Measurements from ENCODE around the gene SLC17A4. TPM values are rescaled to one million over a fixed set of nuclear protein-coding genes. Genes with fewer than 3 reads are reported as not detected.

SLC17A4 gene
- total RNA-seq, 1 experiment from 2014 or later: not detected

DNA sequence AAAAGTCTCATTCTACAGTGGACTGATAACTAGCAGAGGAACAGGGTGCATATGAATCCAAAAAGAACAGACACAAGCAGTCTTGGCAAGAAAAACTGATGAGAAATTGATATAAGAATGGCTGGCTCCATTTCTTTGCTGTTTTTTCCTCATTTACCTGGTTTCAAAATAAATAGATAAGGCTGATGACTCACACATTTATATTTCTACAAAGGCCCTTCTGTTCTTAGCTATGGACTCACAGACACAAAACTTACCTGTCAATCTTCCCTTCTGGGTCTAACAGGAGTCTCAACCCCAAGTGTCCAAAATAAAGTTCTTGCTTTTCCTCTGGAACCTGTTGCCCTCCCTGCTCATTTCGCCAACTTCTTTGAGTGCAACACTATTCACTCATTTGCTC, 941 bp downstream of the SLC17A4 start:
- ChIA-PET CTCF (no interaction called here), POLR2A (no interaction called here)
- in situ Hi-C loops (cut with HindIII; ENCODE audit: low pct_unique_long_range_greater_than_20kb, low sequenced_read_pairs): no loop called here
- H3K27me3 ChIP-seq (ENCODE audit: control insufficient read depth, insufficient read depth, low read length): no peaks in the 10 kb centered on the region; the same call in 1 of the 2 replicates
- BruUV-seq (replicated peaks): no TSS peak
- no peaks in the 10 kb centered on the region for H3K9me3 ChIP-seq (ENCODE audit: control insufficient read depth, insufficient read depth, low read depth, low read length)
- no peak overlapping the region for H3K27ac ChIP-seq (ENCODE audit: low read length)
- no peaks in the 10 kb centered on the region for H3K36me3 ChIP-seq (ENCODE audit: control insufficient read depth, insufficient read depth, low read length)
- no peak overlapping the region for H3K4me3 ChIP-seq (ENCODE audit: low read depth in 2 of 2, low read length in 2 of 2)
- intact Hi-C loops (cut with micrococcal nuclease; ENCODE audit: unreplicated experiment): no loop called here
- DNase-seq (ENCODE audit: low read depth, low spot score): no peak
- no peak for ATAC-seq
- TF ChIP-seq TCF7L2 (IDR thresholded peaks at IDR 0.05; ENCODE audit: low read depth, low read length) (no peak), POLR2AphosphoS5 (IDR thresholded peaks at IDR 0.05; ENCODE audit: low read depth, low read length) (no peak), SIN3A (IDR thresholded peaks at IDR 0.05; ENCODE audit: borderline replicate concordance, insufficient read depth, low read depth, low read length) (no peak)
- TF ChIP-seq, protein P1, sequence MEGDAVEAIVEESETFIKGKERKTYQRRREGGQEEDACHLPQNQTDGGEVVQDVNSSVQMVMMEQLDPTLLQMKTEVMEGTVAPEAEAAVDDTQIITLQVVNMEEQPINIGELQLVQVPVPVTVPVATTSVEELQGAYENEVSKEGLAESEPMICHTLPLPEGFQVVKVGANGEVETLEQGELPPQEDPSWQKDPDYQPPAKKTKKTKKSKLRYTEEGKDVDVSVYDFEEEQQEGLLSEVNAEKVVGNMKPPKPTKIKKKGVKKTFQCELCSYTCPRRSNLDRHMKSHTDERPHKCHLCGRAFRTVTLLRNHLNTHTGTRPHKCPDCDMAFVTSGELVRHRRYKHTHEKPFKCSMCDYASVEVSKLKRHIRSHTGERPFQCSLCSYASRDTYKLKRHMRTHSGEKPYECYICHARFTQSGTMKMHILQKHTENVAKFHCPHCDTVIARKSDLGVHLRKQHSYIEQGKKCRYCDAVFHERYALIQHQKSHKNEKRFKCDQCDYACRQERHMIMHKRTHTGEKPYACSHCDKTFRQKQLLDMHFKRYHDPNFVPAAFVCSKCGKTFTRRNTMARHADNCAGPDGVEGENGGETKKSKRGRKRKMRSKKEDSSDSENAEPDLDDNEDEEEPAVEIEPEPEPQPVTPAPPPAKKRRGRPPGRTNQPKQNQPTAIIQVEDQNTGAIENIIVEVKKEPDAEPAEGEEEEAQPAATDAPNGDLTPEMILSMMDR (IDR thresholded peaks at IDR 0.05): no peak
- TF ChIP-seq, protein P2, sequence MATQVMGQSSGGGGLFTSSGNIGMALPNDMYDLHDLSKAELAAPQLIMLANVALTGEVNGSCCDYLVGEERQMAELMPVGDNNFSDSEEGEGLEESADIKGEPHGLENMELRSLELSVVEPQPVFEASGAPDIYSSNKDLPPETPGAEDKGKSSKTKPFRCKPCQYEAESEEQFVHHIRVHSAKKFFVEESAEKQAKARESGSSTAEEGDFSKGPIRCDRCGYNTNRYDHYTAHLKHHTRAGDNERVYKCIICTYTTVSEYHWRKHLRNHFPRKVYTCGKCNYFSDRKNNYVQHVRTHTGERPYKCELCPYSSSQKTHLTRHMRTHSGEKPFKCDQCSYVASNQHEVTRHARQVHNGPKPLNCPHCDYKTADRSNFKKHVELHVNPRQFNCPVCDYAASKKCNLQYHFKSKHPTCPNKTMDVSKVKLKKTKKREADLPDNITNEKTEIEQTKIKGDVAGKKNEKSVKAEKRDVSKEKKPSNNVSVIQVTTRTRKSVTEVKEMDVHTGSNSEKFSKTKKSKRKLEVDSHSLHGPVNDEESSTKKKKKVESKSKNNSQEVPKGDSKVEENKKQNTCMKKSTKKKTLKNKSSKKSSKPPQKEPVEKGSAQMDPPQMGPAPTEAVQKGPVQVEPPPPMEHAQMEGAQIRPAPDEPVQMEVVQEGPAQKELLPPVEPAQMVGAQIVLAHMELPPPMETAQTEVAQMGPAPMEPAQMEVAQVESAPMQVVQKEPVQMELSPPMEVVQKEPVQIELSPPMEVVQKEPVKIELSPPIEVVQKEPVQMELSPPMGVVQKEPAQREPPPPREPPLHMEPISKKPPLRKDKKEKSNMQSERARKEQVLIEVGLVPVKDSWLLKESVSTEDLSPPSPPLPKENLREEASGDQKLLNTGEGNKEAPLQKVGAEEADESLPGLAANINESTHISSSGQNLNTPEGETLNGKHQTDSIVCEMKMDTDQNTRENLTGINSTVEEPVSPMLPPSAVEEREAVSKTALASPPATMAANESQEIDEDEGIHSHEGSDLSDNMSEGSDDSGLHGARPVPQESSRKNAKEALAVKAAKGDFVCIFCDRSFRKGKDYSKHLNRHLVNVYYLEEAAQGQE (IDR thresholded peaks at IDR 0.05; ENCODE audit: insufficient read depth in 1 of 2, low read depth in 2 of 2, low read length in 1 of 2): no peak
- H3K4me1 ChIP-seq (ENCODE audit: control insufficient read depth, insufficient read depth, low read length): no peaks in the 10 kb centered on the region

DNA sequence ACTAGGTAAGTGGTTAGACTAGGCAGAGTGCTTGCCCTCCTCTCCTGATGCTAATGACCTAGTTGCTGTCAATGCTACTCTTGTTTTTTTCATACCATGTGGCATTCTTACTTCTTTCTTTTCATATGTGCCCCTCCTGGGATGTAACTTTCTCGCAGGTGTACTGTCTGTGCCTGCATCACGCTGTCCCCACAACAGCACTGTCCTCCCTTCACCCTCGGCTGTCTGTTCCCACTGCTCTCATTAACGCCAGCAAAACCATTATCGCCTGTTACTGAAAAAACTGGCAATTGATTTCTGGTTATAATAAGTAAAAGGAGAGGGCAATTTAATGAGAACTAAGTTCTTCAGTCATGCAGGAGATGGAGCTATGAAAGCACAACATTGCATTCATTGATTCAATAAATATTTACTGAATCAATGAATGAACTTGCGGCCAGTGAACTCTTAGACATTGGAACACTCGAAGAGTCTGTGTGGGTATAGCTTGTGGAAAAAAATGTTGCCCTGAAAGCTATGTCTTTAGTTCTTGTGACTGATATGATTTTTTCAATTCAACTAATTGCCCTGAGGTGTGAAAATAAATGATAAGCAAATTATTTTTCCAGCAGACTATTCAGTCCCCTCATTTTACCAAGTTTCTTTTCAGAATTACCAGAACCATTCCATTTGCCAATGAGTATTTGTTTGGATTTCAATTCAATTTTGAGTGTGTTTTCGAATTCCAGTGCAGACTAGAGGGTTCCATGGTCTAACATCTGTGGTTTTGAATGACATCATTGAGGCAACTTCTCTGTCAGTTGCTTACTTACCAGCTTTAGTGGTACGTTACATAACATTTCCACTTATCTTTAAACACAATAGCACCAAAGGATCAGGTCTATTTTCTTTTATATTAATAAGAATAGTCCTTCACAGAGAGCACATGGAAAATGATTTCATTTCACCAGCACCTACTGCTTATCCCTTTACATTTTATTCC, 2.1 kb downstream of the SLC17A4 start:
- ChIA-PET POLR2A (interaction anchor here (0.6 kb wide), 1 partner anchor 14 kb away, joined by 3 read pairs; no protein-coding TSS in a partner anchor), CTCF (no interaction called here)
- TF ChIP-seq SIN3A (IDR thresholded peaks at IDR 0.05; ENCODE audit: borderline replicate concordance, insufficient read depth, low read depth, low read length) (no peak), POLR2AphosphoS5 (IDR thresholded peaks at IDR 0.05; ENCODE audit: low read depth, low read length) (no peak), TCF7L2 (IDR thresholded peaks at IDR 0.05; ENCODE audit: low read depth, low read length) (no peak)
- TF ChIP-seq, protein P1 (IDR thresholded peaks at IDR 0.05): no peak
- TF ChIP-seq, protein P2 (IDR thresholded peaks at IDR 0.05; ENCODE audit: insufficient read depth in 1 of 2, low read depth in 2 of 2, low read length in 1 of 2): no peak
- Histone ChIP-seq H3K36me3 (ENCODE audit: control insufficient read depth, insufficient read depth, low read length) (no peaks in the 10 kb centered on the region), H3K27me3 (ENCODE audit: control insufficient read depth, insufficient read depth, low read length) (no peaks in the 10 kb centered on the region; the same call in 1 of the 2 replicates), H3K27ac (ENCODE audit: low read length) (no peak overlapping the region), H3K4me3 (ENCODE audit: low read depth in 2 of 2, low read length in 2 of 2) (no peak overlapping the region), H3K9me3 (ENCODE audit: control insufficient read depth, insufficient read depth, low read depth, low read length) (no peaks in the 10 kb centered on the region), H3K4me1 (ENCODE audit: control insufficient read depth, insufficient read depth, low read length) (no peaks in the 10 kb centered on the region)
- in situ Hi-C loops (cut with HindIII; ENCODE audit: low pct_unique_long_range_greater_than_20kb, low sequenced_read_pairs) (no loop called here), intact Hi-C loops (cut with micrococcal nuclease; ENCODE audit: unreplicated experiment) (no loop called here)
- no TSS peak for BruUV-seq (replicated peaks)
- ATAC-seq: no peak
- no peak for DNase-seq (ENCODE audit: low read depth, low spot score)

Data from Panc1 (cell line).